Colon (tissue), 2 donors: ENCODE data around the gene LAMB1.
"Not testable (repeated sequence)": the region's sequence is repeated elsewhere in the genome, so short reads cannot be mapped to it uniquely, and the experiment has no call there.

Source experiments
- FAIRE-seq: peaks from 2 replicates; lab custom pipeline; 2012; peaks lifted over from hg19 to GRCh38; lab: Jason Lieb, UNC
- donor health status: control.
- donor health status: control.

The LAMB1 gene

GRCh38 chr7:107945332-107945731 lies 57.6 kb downstream of the LAMB1 start:
- FAIRE-seq: no peak

- FAIRE-seq: no peak
Observed at GRCh38 chr7:107944411-107945169, 58.4 kb downstream of the LAMB1 start.

GRCh38 chr7:107943018-107943417 lies 59.9 kb downstream of the LAMB1 start:
- FAIRE-seq: no peak

GRCh38 chr7:107940951-107941350 lies 62.0 kb downstream of the LAMB1 start:
- FAIRE-seq: no peak

GRCh38 chr7:107939573-107940489 lies 63.1 kb downstream of the LAMB1 start:
- no peak for FAIRE-seq

- no peak for FAIRE-seq
Observed at GRCh38 chr7:107938456-107939250, 64.3 kb downstream of the LAMB1 start.

- FAIRE-seq: no peak
Observed at GRCh38 chr7:107937531-107937930, 65.4 kb downstream of the LAMB1 start.

- FAIRE-seq: no peak
Observed at GRCh38 chr7:107936312-107936711, 66.6 kb downstream of the LAMB1 start.

- FAIRE-seq: no peak
Observed at GRCh38 chr7:107934991-107935770, 67.8 kb downstream of the LAMB1 start.

GRCh38 chr7:107933386-107934013 lies 69.5 kb downstream of the LAMB1 start:
- FAIRE-seq: peak; percentile 10

GRCh38 chr7:107932805-107933204 lies 70.2 kb downstream of the LAMB1 start:
- FAIRE-seq: no peak

- no peak for FAIRE-seq
Observed at GRCh38 chr7:107931740-107932515, 71.0 kb downstream of the LAMB1 start.

GRCh38 chr7:107926481-107926880 lies 76.5 kb downstream of the LAMB1 start:
- no peak for FAIRE-seq

GRCh38 chr7:107924841-107925504 lies 78.0 kb downstream of the LAMB1 start:
- FAIRE-seq: no peak

- FAIRE-seq: no peak
Observed at GRCh38 chr7:107922886-107923285, 80.1 kb downstream of the LAMB1 start.

GRCh38 chr7:107921826-107922225 lies 81.1 kb downstream of the LAMB1 start:
- not testable (repeated sequence) for FAIRE-seq

GRCh38 chr7:107920048-107920772 lies 82.8 kb downstream of the LAMB1 start:
- no peak for FAIRE-seq

- no peak for FAIRE-seq
Observed at GRCh38 chr7:107918948-107919347, 84.0 kb downstream of the LAMB1 start.
